H1 (cell line): ENCODE data around the gene EFCAB6. TPM values are rescaled to one million over a fixed set of nuclear protein-coding genes. Genes with fewer than 3 reads are reported as not detected.

Experiments used
- CEBPB ChIP-seq: IDR thresholded peaks from 2 replicates; pipeline ENCODE4 v1.6.1; 2012; ENCODE audit warnings: low read depth, low read length
- CHD7 ChIP-seq: fragments of 300-600 bp; sonication (generic); IDR thresholded peaks from 2 replicates; pipeline ENCODE4 v1.7.1; 2012; ENCODE audit warnings: low read length, moderate library complexity, mild to moderate bottlenecking, inconsistent platforms; ENCODE audit not compliant: insufficient replicate concordance
- CTCF ChIP-seq, 3 experiments: IDR thresholded peaks; 1 replicate in 2 of 3; 2 replicates in 1 of 3; pipeline versions ENCODE4 v1.5.1 to v1.6.1; 2011; ENCODE audit warnings: low read length in 3 of 3, mild to moderate bottlenecking in 3 of 3, inconsistent platforms in 2 of 3, low read depth in 1 of 3, moderate library complexity in 1 of 3; ENCODE audit not compliant: insufficient read depth in 1 of 3; ENCODE audit errors: control extremely low read depth in 1 of 3
- SP4 ChIP-seq: IDR thresholded peaks from 2 replicates; pipeline ENCODE4 v1.6.1; 2012; ENCODE audit warnings: low read length, inconsistent platforms
- polyA plus RNA-seq, 7 experiments: library from polyadenylated mRNA; depleted of rRNA in 3 of 7; stranded (reverse) in 5 of 7; unstranded in 2 of 7; fragments of >200 nt in 5 of 7; fragments of 200-250 nt in 2 of 7; gene quantifications; 1 replicate in 5 of 7; 2 replicates in 1 of 7; 4 replicates in 1 of 7; pipeline versions ENCODE4 v1.2.1 to v1.2.3, GENCODE V29; 2011 to 2013; ENCODE audit warnings: missing spikeins in 2 of 7, mixed read lengths in 2 of 7
- total RNA-seq: library from RNA; stranded (reverse); fragmentation: NEBNext Ultra II Directional; extraction: Animal tissue kit (Norgen Biotek cat#: 25700); gene quantifications from 2 replicates; pipeline ENCODE4 v1.2.1, GENCODE V29; 2021

Gene EFCAB6
- total and polyA plus RNA-seq, 2 of the 8 experiments (the other 6 are each of a cell fraction or from before 2014, with no cell fraction given), result 0.32 to 1.7 TPM

GRCh38 chr22:43512279-43512678, 299.8 kb downstream of the EFCAB6 start (continued):
- no peak for TF ChIP-seq CHD7
- TF ChIP-seq SP4, result no peak
- no peak for TF ChIP-seq CEBPB
- no peak for TF ChIP-seq CTCF (IDR thresholded peaks at IDR 0.05; ENCODE audit: control extremely low read depth in 1 of 3, insufficient read depth in 1 of 3, low read depth in 1 of 3, low read length in 3 of 3)
